GM12891 (cell line): ENCODE measurements around the gene SLC5A9.

Source experiments
- POLR2A ChIP-seq: IDR thresholded peaks from 2 replicates; pipeline ENCODE4 v1.6.1; 2011; ENCODE audit warnings: low read depth, low read length, control low read depth
- POLR2AphosphoS5 ChIP-seq: IDR thresholded peaks from 2 replicates; pipeline ENCODE4 v1.6.1; 2011; ENCODE audit warnings: low read depth, low read length, control low read depth

- TF ChIP-seq POLR2A: no peak
- TF ChIP-seq POLR2AphosphoS5: no peak
Measured at GRCh38 chr1:48229317-48229716, 6.8 kb downstream of the SLC5A9 start.
